ENCODE data around the gene NAXE. TPM values are rescaled to one million over a fixed set of nuclear protein-coding genes. Genes with fewer than 3 reads are reported as not detected.

Gene NAXE
- total and polyA plus RNA-seq, 2 of the 13 experiments (the other 11 are each of a cell fraction or from before 2014, with no cell fraction given): 39.4 to 59.4 TPM

DNA sequence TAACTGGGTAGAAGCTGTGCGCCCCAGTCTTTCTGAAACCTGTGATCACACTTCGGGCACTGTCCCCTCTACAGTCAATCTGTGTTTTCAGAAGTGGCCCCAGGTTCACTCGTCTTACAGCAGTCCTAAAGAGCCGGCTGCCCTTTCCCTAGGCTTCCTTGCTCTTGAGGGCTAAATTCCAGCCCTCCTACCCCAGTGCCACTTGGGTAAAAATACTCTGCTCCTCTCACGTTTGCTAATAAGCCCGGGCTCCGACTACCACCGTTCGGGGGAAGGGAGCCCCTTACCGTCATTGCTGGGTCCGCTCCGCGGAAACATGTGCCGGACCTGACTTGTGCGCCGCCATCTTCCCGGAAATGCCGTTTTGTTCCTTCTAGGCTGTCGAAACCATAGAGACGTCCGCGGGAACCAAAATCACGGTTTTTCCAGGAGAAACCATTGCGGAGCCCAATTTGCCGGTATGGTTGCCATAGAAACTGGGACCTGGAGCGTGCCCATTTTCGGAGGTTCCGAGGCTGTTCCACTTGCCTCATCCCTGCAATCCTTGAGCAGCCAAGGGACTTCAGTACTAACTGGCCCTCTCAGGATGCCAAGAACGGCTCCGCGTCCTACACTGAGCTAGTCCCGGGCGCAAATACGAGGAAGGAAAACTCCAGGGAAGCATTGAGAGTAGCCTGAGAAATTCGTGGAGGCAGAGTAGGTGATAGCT, 9.7 kb downstream of the NAXE start, which contains the start of gene GPATCH4 (continued):
- TF ChIP-seq, protein P1, sequence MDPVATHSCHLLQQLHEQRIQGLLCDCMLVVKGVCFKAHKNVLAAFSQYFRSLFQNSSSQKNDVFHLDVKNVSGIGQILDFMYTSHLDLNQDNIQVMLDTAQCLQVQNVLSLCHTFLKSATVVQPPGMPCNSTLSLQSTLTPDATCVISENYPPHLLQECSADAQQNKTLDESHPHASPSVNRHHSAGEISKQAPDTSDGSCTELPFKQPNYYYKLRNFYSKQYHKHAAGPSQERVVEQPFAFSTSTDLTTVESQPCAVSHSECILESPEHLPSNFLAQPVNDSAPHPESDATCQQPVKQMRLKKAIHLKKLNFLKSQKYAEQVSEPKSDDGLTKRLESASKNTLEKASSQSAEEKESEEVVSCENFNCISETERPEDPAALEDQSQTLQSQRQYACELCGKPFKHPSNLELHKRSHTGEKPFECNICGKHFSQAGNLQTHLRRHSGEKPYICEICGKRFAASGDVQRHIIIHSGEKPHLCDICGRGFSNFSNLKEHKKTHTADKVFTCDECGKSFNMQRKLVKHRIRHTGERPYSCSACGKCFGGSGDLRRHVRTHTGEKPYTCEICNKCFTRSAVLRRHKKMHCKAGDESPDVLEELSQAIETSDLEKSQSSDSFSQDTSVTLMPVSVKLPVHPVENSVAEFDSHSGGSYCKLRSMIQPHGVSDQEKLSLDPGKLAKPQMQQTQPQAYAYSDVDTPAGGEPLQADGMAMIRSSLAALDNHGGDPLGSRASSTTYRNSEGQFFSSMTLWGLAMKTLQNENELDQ (CRISPR knock-in tag; IDR thresholded peaks at IDR 0.05; ENCODE audit: borderline replicate concordance): 0 out of 2 replicates have a peak, but pooled peaks have one; percentile 10
- TF ChIP-seq ZNF556 (CRISPR knock-in tag; IDR thresholded peaks at IDR 0.05; ENCODE audit: borderline replicate concordance) (peak; percentile 64; the same call in 1 of the 2 replicates), ZNF260 (CRISPR knock-in tag; IDR thresholded peaks at IDR 0.05; ENCODE audit: borderline replicate concordance, low read depth) (no peak), THAP9 (CRISPR knock-in tag; IDR thresholded peaks at IDR 0.05; ENCODE audit: borderline replicate concordance) (peak; percentile 52; the same call in 1 of the 2 replicates), CEBPB (IDR thresholded peaks at IDR 0.05; ENCODE audit: borderline replicate concordance, low read depth, low read length) (no peak), KDM5A (IDR thresholded peaks at IDR 0.05; ENCODE audit: borderline replicate concordance, low read length) (peak; percentile 88; the same call in 1 of the 2 replicates), DRAP1 (CRISPR knock-in tag; IDR thresholded peaks at IDR 0.05) (peak; percentile 72), GABPB1 (CRISPR knock-in tag; IDR thresholded peaks at IDR 0.05) (peak; percentile 96), ASH2L (IDR thresholded peaks at IDR 0.05; ENCODE audit: insufficient read length, low read depth, low read length) (peak; percentile 87), ZBTB44 (CRISPR knock-in tag; IDR thresholded peaks at IDR 0.05) (no peak), GATAD1 (CRISPR knock-in tag; IDR thresholded peaks at IDR 0.05) (peak; percentile 94), SAP130 (CRISPR knock-in tag; IDR thresholded peaks at IDR 0.05; ENCODE audit: low read depth) (peak; percentile 99)
- TF ChIP-seq, protein P2, sequence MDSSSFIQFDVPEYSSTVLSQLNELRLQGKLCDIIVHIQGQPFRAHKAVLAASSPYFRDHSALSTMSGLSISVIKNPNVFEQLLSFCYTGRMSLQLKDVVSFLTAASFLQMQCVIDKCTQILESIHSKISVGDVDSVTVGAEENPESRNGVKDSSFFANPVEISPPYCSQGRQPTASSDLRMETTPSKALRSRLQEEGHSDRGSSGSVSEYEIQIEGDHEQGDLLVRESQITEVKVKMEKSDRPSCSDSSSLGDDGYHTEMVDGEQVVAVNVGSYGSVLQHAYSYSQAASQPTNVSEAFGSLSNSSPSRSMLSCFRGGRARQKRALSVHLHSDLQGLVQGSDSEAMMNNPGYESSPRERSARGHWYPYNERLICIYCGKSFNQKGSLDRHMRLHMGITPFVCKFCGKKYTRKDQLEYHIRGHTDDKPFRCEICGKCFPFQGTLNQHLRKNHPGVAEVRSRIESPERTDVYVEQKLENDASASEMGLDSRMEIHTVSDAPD (CRISPR knock-in tag; IDR thresholded peaks at IDR 0.05): peak; percentile 77
- TF ChIP-seq, protein P3, sequence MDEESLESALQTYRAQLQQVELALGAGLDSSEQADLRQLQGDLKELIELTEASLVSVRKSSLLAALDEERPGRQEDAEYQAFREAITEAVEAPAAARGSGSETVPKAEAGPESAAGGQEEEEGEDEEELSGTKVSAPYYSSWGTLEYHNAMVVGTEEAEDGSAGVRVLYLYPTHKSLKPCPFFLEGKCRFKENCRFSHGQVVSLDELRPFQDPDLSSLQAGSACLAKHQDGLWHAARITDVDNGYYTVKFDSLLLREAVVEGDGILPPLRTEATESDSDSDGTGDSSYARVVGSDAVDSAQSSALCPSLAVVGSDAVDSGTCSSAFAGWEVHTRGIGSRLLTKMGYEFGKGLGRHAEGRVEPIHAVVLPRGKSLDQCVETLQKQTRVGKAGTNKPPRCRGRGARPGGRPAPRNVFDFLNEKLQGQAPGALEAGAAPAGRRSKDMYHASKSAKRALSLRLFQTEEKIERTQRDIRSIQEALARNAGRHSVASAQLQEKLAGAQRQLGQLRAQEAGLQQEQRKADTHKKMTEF (CRISPR knock-in tag; IDR thresholded peaks at IDR 0.05): peak; percentile 73

Measured in HepG2 (cell line).